SJCRH30 (cell line): ENCODE data around the gene DPP4. TPM values are rescaled to one million over a fixed set of nuclear protein-coding genes. Genes with fewer than 3 reads are reported as not detected.
A peak's percentile ranks its signal among the peaks of the same experiment; 100 is the strongest.

Source experiments
- DNase-seq, 2 experiments: peaks; one replicate each; pipeline ENCODE4 v3.0.0-alpha.2; 2015 to 2020
- H3K27ac ChIP-seq: fragments of 250-450 bp; sonication (Bioruptor Pico); 2 replicates; pipeline ENCODE4 v1.5.1; 2020; ENCODE audit warnings: mild to moderate bottlenecking, moderate library complexity
- H3K27me3 ChIP-seq: fragments of 250-450 bp; sonication (Bioruptor Pico); 2 replicates; pipeline ENCODE4 v1.5.1; 2020; ENCODE audit warnings: mild to moderate bottlenecking, moderate library complexity
- H3K36me3 ChIP-seq: fragments of 250-450 bp; sonication (Bioruptor Pico); 2 replicates; pipeline ENCODE4 v1.5.1; 2020; ENCODE audit warnings: mild to moderate bottlenecking, moderate library complexity
- H3K4me1 ChIP-seq: fragments of 250-450 bp; sonication (Bioruptor Pico); 2 replicates; pipeline ENCODE4 v1.5.1; 2020; ENCODE audit warnings: mild to moderate bottlenecking, moderate library complexity
- H3K4me3 ChIP-seq: fragments of 250-450 bp; sonication (Bioruptor Pico); 2 replicates; pipeline ENCODE4 v1.5.1; 2020; ENCODE audit warnings: mild to moderate bottlenecking, moderate library complexity
- H3K9me3 ChIP-seq: fragments of 250-450 bp; sonication (Bioruptor Pico); replicated peaks from 2 replicates; pipeline ENCODE4 v1.5.1; 2020; ENCODE audit warnings: mild to moderate bottlenecking, moderate library complexity
- total RNA-seq: library from RNA; depleted of rRNA; stranded (reverse); fragments of >200 nt; shearing (Covaris generic); gene quantifications from 2 replicates; pipeline ENCODE4 v1.2.3, GENCODE V29; 2014

The DPP4 gene
- total RNA-seq, 1 experiment from 2014 or later: not detected

GRCh38 chr2:162072181-162072702 is 1.8 kb downstream of the DPP4 start:
- Histone ChIP-seq H3K4me3 (no peak overlapping the region), H3K27me3 (no peaks in the 10 kb centered on the region), H3K36me3 (no peaks in the 10 kb centered on the region), H3K4me1 (no peaks in the 10 kb centered on the region), H3K27ac (no peak overlapping the region), H3K9me3 (no peaks in the 10 kb centered on the region)
- no peak for DNase-seq

- Histone ChIP-seq H3K4me1 (no peaks in the 10 kb centered on the region), H3K36me3 (no peaks in the 10 kb centered on the region), H3K27ac (no peak overlapping the region), H3K27me3 (no peaks in the 10 kb centered on the region), H3K4me3 (no peak overlapping the region), H3K9me3 (no peaks in the 10 kb centered on the region)
- DNase-seq: no peak
Measured at GRCh38 chr2:162071001-162071400, 3.0 kb downstream of the DPP4 start.

- Histone ChIP-seq H3K27me3 (no peaks in the 10 kb centered on the region), H3K36me3 (no peaks in the 10 kb centered on the region), H3K27ac (no peak overlapping the region), H3K4me1 (no peaks in the 10 kb centered on the region), H3K9me3 (no peaks in the 10 kb centered on the region), H3K4me3 (no peak overlapping the region)
- no peak for DNase-seq
Measured at GRCh38 chr2:162070228-162070936, 3.6 kb downstream of the DPP4 start.

GRCh38 chr2:162069267-162069903 is 4.6 kb downstream of the DPP4 start:
- DNase-seq: no peak
- no peak overlapping the region for H3K27ac ChIP-seq
- no peaks in the 10 kb centered on the region for H3K27me3 ChIP-seq
- no peak overlapping the region for H3K4me3 ChIP-seq
- no peaks in the 10 kb centered on the region for H3K9me3 ChIP-seq
- H3K4me1 ChIP-seq: no peaks in the 10 kb centered on the region
- H3K36me3 ChIP-seq: no peaks in the 10 kb centered on the region

DNA sequence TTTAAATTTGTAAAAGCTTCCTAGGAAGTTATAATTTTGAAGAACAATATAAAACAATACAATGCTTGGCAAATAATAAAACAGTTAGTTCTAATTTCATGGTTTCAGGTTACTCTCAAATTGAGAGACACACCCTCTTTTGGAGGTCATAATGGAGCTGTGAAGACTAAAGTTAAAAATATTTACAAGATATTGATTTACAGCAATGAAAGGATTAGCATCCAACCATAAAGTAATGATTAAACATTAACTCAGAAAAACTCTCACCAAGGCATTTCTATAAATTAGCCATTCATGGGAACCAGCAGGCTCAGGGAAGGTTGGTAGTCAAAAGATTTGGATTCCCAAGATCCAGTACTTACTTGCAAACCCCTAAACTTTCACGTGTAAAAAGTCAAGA is 6.4 kb downstream of the DPP4 start:
- H3K4me1 ChIP-seq: no peaks in the 10 kb centered on the region
- H3K36me3 ChIP-seq: no peaks in the 10 kb centered on the region
- DNase-seq: no peak
- H3K27me3 ChIP-seq: no peaks in the 10 kb centered on the region
- no peaks in the 10 kb centered on the region for H3K9me3 ChIP-seq
- no peak overlapping the region for H3K4me3 ChIP-seq
- no peak overlapping the region for H3K27ac ChIP-seq

DNA sequence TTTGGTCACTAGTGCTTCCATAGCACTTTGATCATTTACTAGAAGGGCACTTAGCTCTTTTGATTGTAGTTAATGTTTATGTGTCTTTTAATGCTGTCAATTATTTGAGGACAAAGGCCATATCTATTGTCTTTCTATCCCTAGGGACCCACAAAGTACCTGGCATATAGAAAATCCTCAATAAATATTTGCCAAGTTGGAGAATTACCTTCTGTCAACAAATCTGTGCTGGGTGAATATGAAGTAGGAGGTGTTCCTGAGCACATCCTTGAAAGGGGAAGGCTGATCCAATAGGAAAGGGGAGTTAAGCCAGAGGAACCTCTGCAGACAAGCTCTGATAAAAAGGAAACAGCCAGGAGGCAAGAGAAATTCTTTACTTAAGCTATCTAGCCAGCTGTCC is 8.2 kb downstream of the DPP4 start:
- Histone ChIP-seq H3K27me3 (no peaks in the 10 kb centered on the region), H3K4me1 (no peaks in the 10 kb centered on the region), H3K36me3 (no peaks in the 10 kb centered on the region), H3K4me3 (no peak overlapping the region), H3K9me3 (no peaks in the 10 kb centered on the region), H3K27ac (no peak overlapping the region)
- DNase-seq: no peak

DNA sequence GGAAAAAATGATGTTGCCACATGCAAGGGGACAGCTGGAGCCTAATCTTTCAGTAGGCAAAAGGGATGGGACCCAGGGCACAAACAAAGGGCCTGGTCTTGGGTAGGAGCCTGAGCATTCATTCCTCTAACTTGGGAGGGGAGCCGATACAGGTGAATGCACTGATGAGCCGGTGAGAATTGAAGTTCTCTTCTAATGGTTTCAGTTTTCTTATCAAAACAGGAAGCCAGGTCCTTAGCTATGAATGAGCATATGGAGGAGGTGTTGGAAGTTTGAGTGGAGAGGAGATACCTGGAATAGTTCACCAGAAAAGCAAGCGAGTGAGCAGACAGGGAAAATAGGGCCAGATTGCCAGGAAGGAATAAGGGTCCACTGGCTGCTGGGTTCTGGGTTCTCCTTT is 10.1 kb downstream of the DPP4 start:
- no peak for DNase-seq
- H3K4me3 ChIP-seq: no peak overlapping the region
- no peaks in the 10 kb centered on the region for H3K36me3 ChIP-seq
- no peaks in the 10 kb centered on the region for H3K4me1 ChIP-seq
- no peaks in the 10 kb centered on the region for H3K9me3 ChIP-seq
- H3K27me3 ChIP-seq: no peaks in the 10 kb centered on the region
- H3K27ac ChIP-seq: no peak overlapping the region

DNA sequence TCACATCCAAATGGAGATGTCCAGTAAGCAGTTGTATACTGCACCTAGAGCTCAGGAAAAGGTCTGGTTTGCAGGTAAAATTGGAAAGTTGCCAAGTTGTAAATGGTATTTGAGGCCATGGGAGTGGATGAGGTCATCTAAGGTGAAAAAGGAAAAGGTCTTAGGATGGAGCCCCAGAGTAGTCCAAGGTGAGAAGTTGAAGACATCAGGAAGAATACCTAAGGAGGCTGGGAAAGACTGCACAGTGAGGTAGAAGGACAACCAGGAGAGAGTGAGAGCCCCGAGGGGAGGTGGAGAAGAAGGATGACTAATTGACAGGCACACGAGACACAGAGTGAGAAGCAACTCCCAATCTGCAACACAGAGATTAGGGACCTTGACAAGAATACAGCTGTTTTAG is 10.7 kb downstream of the DPP4 start:
- H3K9me3 ChIP-seq: no peaks in the 10 kb centered on the region
- H3K27me3 ChIP-seq: no peaks in the 10 kb centered on the region
- H3K4me1 ChIP-seq: no peaks in the 10 kb centered on the region
- DNase-seq: no peak
- no peak overlapping the region for H3K27ac ChIP-seq
- H3K36me3 ChIP-seq: no peaks in the 10 kb centered on the region
- H3K4me3 ChIP-seq: no peak overlapping the region

DNA sequence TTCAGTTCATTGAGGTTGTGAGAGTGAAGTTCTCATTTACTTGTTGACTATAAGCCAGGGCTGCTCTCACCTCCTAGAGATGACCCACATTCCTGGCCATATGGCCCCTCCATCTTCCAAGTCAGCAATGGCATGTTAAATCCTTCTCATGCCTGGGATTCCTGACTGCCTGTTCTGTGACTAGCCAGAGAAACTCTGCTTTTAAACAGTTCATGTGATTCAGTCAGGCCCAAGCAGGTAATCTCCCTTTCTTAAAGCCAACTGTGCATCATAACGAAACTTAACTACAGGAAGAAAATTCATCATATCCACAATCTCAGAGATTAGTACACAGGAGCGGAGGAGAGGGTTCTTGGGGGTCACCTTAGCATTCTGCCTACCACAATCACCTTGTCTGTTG is 11.5 kb downstream of the DPP4 start:
- Histone ChIP-seq H3K4me3 (no peak overlapping the region), H3K4me1 (no peaks in the 10 kb centered on the region), H3K27me3 (no peaks in the 10 kb centered on the region), H3K27ac (no peak overlapping the region), H3K36me3 (no peaks in the 10 kb centered on the region), H3K9me3 (no peaks in the 10 kb centered on the region)
- DNase-seq: no peak

- H3K27me3 ChIP-seq: no peaks in the 10 kb centered on the region
- H3K36me3 ChIP-seq: no peaks in the 10 kb centered on the region
- no peak overlapping the region for H3K4me3 ChIP-seq
- no peaks in the 10 kb centered on the region for H3K4me1 ChIP-seq
- no peak for DNase-seq
- H3K27ac ChIP-seq: no peak overlapping the region
- H3K9me3 ChIP-seq: no peaks in the 10 kb centered on the region
Measured at GRCh38 chr2:162061021-162061420, 13.0 kb downstream of the DPP4 start.

DNA sequence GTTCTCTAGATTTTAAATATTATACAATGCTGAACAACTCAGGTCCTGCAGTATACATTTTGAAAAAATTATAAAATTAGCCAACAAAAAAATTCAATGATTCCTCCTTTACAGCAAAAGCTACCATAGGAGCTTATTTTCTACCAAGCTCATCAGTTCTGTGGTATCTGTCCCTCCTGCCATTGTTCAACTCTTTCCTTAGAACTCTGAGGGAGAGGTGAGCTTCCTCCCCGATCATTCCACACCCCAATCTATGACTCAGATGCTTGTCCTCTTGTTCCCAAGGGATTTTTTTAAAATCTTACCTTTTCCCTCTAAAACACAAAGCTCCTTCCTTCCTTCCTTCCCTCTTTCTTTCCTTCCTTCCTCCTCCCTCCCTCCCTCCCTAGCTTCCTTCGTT is 13.5 kb downstream of the DPP4 start:
- Histone ChIP-seq H3K9me3 (no peaks in the 10 kb centered on the region), H3K4me3 (no peak overlapping the region), H3K4me1 (no peaks in the 10 kb centered on the region), H3K27ac (no peak overlapping the region), H3K36me3 (no peaks in the 10 kb centered on the region), H3K27me3 (no peaks in the 10 kb centered on the region)
- DNase-seq: no peak

- Histone ChIP-seq H3K36me3 (no peaks in the 10 kb centered on the region), H3K4me3 (no peak overlapping the region), H3K27me3 (no peaks in the 10 kb centered on the region), H3K4me1 (no peaks in the 10 kb centered on the region), H3K9me3 (no peaks in the 10 kb centered on the region), H3K27ac (no peak overlapping the region)
- DNase-seq: peak in 1 of 2 experiments; percentile 11
Measured at GRCh38 chr2:162058973-162059668, 14.9 kb downstream of the DPP4 start.

DNA sequence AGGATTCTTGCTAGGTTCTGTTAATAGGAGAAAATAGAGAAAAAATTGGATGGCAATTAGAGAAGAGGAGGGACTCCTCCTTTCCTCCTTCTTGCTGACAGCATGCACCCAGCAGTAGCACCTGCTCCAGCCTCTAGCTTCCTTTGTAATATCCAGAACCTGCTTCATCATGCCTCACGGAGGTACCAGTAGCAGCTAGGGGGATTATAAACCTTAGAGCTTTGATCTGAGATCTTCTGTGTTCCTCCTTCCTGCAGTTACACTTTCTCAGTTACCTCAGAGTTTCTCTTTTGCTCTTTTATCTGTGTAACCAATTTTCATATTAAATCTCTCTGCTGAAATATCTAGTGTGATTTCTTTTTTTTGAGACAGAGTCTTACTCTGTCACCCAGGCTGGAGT is 16.6 kb downstream of the DPP4 start:
- no peaks in the 10 kb centered on the region for H3K27me3 ChIP-seq
- H3K4me3 ChIP-seq: no peak overlapping the region
- DNase-seq: no peak
- H3K36me3 ChIP-seq: no peaks in the 10 kb centered on the region
- H3K9me3 ChIP-seq: no peaks in the 10 kb centered on the region
- H3K4me1 ChIP-seq: no peaks in the 10 kb centered on the region
- H3K27ac ChIP-seq: no peak overlapping the region

- Histone ChIP-seq H3K36me3 (no peaks in the 10 kb centered on the region), H3K27ac (no peak overlapping the region), H3K27me3 (no peaks in the 10 kb centered on the region), H3K4me1 (no peaks in the 10 kb centered on the region), H3K4me3 (no peak overlapping the region), H3K9me3 (no peaks in the 10 kb centered on the region)
- no peak for DNase-seq
Measured at GRCh38 chr2:162056796-162057399, 17.1 kb downstream of the DPP4 start.

DNA sequence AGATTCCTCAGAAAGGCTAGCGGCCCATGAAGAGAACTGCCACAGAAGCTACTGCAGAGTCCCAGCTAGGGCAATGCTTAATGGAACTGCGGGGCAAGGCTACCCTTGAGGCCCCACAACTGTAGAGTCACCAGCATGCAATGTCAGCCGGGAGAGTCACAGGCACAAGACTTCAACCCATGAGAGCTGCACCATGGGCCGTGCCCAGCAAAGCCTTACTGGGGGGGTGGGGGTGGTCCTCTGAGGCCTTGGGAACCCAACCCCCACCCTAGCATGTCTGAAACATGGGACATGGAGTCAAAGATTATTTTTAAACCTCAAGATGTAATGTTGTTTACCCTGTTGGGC is 20.2 kb downstream of the DPP4 start:
- H3K36me3 ChIP-seq: no peaks in the 10 kb centered on the region
- no peak overlapping the region for H3K4me3 ChIP-seq
- DNase-seq: no peak
- H3K27me3 ChIP-seq: no peaks in the 10 kb centered on the region
- H3K9me3 ChIP-seq: no peaks in the 10 kb centered on the region
- no peaks in the 10 kb centered on the region for H3K4me1 ChIP-seq
- H3K27ac ChIP-seq: no peak overlapping the region
